Naive thymus-derived CD4-positive, alpha-beta T cell (primary cell): ENCODE data around the gene NUP188. TPM values are rescaled to one million over a fixed set of nuclear protein-coding genes. Genes with fewer than 3 reads are reported as not detected.

ENCODE experiments used
- ATAC-seq: fragments of 150-1000 bp; cut with Tn5 transposase; 2 replicates; pipeline ENCODE4 v1.10.0; 2021; ENCODE audit warnings: mild to moderate bottlenecking, moderate library complexity
- CTCF ChIA-PET: fragments of 350-600 bp; sonication (Branson Sonifier 250); formaldehyde crosslinking; loops from one replicate; lab custom pipeline; 2021; ENCODE audit warnings: antibody characterized with exemption; lab: Charles Lee
- POLR2A ChIA-PET: fragments of 350-600 bp; sonication (Branson Sonifier 250); formaldehyde crosslinking; loops from one replicate; lab custom pipeline; 2021; ENCODE audit warnings: antibody characterized with exemption, inconsistent platforms; lab: Charles Lee
- DNase-seq, 9 donors: peaks; one replicate each; pipeline versions ENCODE4 v3.0.0 to v3.0.0-alpha.2; 2020 to 2022; ENCODE audit warnings: mixed read lengths in 1 of 9
- H3K27ac ChIP-seq: one replicate; pipeline ENCODE4 v1.7.0; 2013; ENCODE audit warnings: mild to moderate bottlenecking, low read depth, low read length, moderate library complexity
- H3K27me3 ChIP-seq, 2 donors: one replicate each; pipeline ENCODE4 v1.7.0; 2013; ENCODE audit warnings: low read length in 2 of 2, mild to moderate bottlenecking in 2 of 2, moderate library complexity in 2 of 2; ENCODE audit not compliant: control insufficient read depth in 2 of 2, insufficient read depth in 2 of 2
- H3K36me3 ChIP-seq, 3 experiments: 1 replicate in 2 of 3; 2 replicates in 1 of 3; pipeline ENCODE4 v1.7.0; 2013; ENCODE audit warnings: low read length in 3 of 3, mild to moderate bottlenecking in 3 of 3, moderate library complexity in 1 of 3; ENCODE audit not compliant: insufficient read depth in 3 of 3, control insufficient read depth in 2 of 3
- H3K4me1 ChIP-seq, 2 donors: one replicate each; pipeline ENCODE4 v1.7.0; 2013; ENCODE audit warnings: low read length in 2 of 2, mild to moderate bottlenecking in 2 of 2, moderate library complexity in 1 of 2; ENCODE audit not compliant: control insufficient read depth in 2 of 2, insufficient read depth in 2 of 2
- H3K4me3 ChIP-seq: 2 replicates; pipeline ENCODE4 v1.7.0; 2013; ENCODE audit warnings: mild to moderate bottlenecking, low read length
- H3K9me3 ChIP-seq, 3 experiments: 1 replicate in 2 of 3; 2 replicates in 1 of 3; pipeline ENCODE4 v1.7.0; 2013; ENCODE audit warnings: low read length in 3 of 3; ENCODE audit not compliant: control insufficient read depth in 2 of 3
- H3K27ac Mint-ChIP-seq, 9 donors: one replicate each; pipeline ENCODE4 v1.8.0; 2020 to 2022; ENCODE audit warnings: mixed read lengths in 9 of 9, mild to moderate bottlenecking in 8 of 9, moderate library complexity in 5 of 9, inconsistent platforms in 2 of 9
- H3K27me3 Mint-ChIP-seq, 5 donors: one replicate each; pipeline ENCODE4 v1.8.0; 2021 to 2022; ENCODE audit warnings: mixed read lengths in 5 of 5, mild to moderate bottlenecking in 1 of 5
- H3K36me3 Mint-ChIP-seq, 5 donors: one replicate each; pipeline ENCODE4 v1.8.0; 2020 to 2022; ENCODE audit warnings: mixed read lengths in 5 of 5, mild to moderate bottlenecking in 3 of 5, inconsistent platforms in 1 of 5
- H3K4me1 Mint-ChIP-seq, 7 donors: one replicate each; pipeline ENCODE4 v1.8.0; 2020 to 2022; ENCODE audit warnings: mixed read lengths in 7 of 7, mild to moderate bottlenecking in 3 of 7, inconsistent platforms in 1 of 7
- H3K4me3 Mint-ChIP-seq, 10 donors: one replicate each; pipeline ENCODE4 v1.8.0; 2020 to 2022; ENCODE audit warnings: mild to moderate bottlenecking in 10 of 10, mixed read lengths in 10 of 10, moderate library complexity in 6 of 10, inconsistent platforms in 2 of 10
- H3K9me3 Mint-ChIP-seq, 11 donors: one replicate each; pipeline ENCODE4 v1.8.0; 2020 to 2022; ENCODE audit warnings: mixed read lengths in 11 of 11, mild to moderate bottlenecking in 4 of 11, inconsistent platforms in 1 of 11, moderate library complexity in 1 of 11
- intact Hi-C, 2 donors: fragments of 100-400 bp; cut with micrococcal nuclease; formaldehyde crosslinking; loops; one replicate each; pipeline ENCODE4 v1.15.1; 2023
- polyA plus RNA-seq, 2 donors: library from polyadenylated mRNA; unstranded; fragments of 300-500 nt; fragmentation: Illumina TruSeq; gene quantifications; one replicate each; pipeline ENCODE4 v1.2.3, GENCODE V29; 2021
- total RNA-seq, 6 experiments: library from RNA in 5 of 6; stranded (reverse) in 5 of 6; gene quantifications; 1 replicate in 5 of 6; 2 replicates in 1 of 6; pipeline ENCODE4 v1.2.3 and lab custom pipeline; 2021 to 2026

Gene NUP188
- total and polyA plus RNA-seq, 7 experiments from 2014 or later = 24.8 to 98.7 (median 62.1) TPM

DNA sequence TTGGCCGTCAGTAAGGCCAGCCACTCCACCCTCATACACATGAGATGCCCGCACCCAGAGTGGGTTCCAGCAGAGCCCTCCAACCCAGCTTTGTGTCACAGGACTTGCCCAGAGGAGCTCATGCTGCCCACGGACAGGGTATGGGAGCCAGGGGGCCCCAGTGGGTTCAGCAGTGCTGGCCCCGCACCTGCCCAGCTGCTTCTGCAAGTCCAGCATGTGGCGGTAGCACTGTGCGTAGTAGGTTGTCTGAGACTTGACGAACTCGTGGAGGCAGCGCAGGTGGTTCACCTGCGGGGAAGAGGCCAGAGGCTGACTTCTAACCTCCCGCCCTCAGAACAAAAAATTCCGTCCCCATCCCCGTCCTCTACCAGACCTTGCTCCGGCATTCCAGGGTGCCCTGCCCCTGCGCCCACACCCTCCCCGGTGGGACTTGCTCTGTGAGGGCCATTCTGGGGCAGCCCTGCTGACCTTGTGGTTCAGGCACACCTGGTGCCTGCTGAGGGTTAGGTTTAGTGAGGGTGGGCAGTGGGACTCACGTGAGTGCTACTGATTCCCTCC, 62.2 kb downstream of the NUP188 start:
- peaks cover 0 to 4% (median 0%) of the 10 kb centered on the region in 7 donors for H3K4me1 Mint-ChIP-seq

DNA sequence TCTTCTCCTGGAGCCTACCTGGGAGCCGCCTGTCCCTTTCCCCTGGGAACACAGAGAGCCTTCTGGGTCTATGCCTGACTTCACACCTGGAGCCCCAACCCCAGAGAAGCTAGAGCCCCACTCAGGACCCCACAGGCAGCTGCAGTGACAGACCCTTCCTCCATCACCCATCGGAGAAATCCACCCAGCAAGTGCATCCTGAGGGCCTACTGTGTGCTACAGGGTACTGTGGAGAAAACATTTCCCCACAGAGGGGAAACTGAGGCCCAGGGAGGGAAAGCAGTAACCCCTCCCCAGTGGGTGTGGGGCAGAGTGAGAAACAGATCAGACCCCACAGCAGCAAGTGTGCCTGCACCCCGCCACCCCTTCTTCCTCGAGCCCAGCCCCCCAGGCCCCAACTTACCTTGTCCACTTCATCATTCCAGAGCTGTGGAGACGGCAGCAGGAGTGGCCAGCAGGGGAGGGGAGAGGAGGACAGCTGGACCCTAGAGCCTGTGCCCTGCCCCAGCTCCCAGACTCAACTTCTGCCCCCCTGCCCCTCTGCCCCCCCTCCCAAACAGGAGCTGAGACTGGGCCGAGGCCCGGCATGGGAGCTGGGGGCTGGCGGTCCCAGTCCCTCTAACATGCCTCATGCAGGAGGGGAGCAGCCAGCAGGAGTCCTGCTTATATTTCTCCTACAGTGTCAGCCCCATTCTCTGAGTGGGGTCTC, 62.9 kb downstream of the NUP188 start:
- no peak overlapping the region for H3K4me3 Mint-ChIP-seq
- H3K36me3 Mint-ChIP-seq = peaks cover 0 to 11% (median 4%) of the 10 kb centered on the region in 5 donors
- H3K27ac Mint-ChIP-seq = no peak overlapping the region
- ChIA-PET POLR2A (no interaction called here), CTCF (no interaction called here)
- peaks cover 0 to 4% (median 0%) of the 10 kb centered on the region in 7 donors for H3K4me1 Mint-ChIP-seq
- Histone ChIP-seq H3K36me3 (peaks cover 0 to 98% (median 19%) of the 10 kb centered on the region in 3 experiments), H3K27ac (no peak overlapping the region), H3K27me3 (no peaks in the 10 kb centered on the region), H3K4me1 (no peaks in the 10 kb centered on the region), H3K4me3 (no peak overlapping the region), H3K9me3 (no peaks in the 10 kb centered on the region)
- H3K27me3 Mint-ChIP-seq = no peaks in the 10 kb centered on the region
- intact Hi-C loops = no loop called here
- no peak for DNase-seq
- no peaks in the 10 kb centered on the region for H3K9me3 Mint-ChIP-seq
- no peak for ATAC-seq

More for the DNA sequence above, 62.2 kb downstream of the NUP188 start:
- Histone ChIP-seq H3K4me1 (no peaks in the 10 kb centered on the region), H3K36me3 (peaks cover 0 to 99% (median 13%) of the 10 kb centered on the region in 3 experiments), H3K9me3 (no peaks in the 10 kb centered on the region), H3K27ac (no peak overlapping the region), H3K4me3 (no peak overlapping the region), H3K27me3 (no peaks in the 10 kb centered on the region)
- H3K36me3 Mint-ChIP-seq = peaks cover 0 to 14% (median 4%) of the 10 kb centered on the region in 5 donors
- CTCF ChIA-PET = no interaction called here
- intact Hi-C loops = no loop called here
- H3K4me3 Mint-ChIP-seq = no peak overlapping the region
- peak overlapping the region in 1 of 9 donors; percentile 56 for H3K27ac Mint-ChIP-seq
- H3K9me3 Mint-ChIP-seq = no peaks in the 10 kb centered on the region
- POLR2A ChIA-PET = no interaction called here
- ATAC-seq (no peak), DNase-seq (no peak)
- no peaks in the 10 kb centered on the region for H3K27me3 Mint-ChIP-seq

DNA sequence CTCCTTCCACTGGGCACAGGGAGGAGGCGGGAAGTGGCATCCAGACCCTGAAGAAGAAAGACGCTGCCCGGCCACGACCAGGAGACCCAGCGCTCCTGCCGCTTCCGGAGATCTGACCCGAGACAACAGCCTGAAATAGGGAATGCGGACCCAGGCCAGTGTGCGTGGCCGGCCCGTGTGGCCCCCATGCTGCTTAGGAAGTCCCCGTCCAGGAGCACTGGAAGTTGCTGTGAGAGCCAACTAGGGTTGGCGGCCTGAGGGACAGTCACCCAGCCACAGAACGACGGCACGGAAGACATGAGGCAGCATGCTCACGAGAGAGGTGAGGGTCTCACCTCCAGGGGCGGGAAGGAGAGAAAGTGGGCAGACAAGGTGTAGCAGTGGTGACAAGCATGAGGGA, 63.7 kb downstream of the NUP188 start:
- Mint-ChIP-seq H3K36me3 (peaks cover 0 to 8% (median 4%) of the 10 kb centered on the region in 5 donors), H3K9me3 (no peaks in the 10 kb centered on the region), H3K4me3 (no peak overlapping the region), H3K27me3 (no peaks in the 10 kb centered on the region), H3K27ac (no peak overlapping the region), H3K4me1 (peaks cover 0 to 4% (median 0%) of the 10 kb centered on the region in 7 donors)
- H3K27me3 ChIP-seq = no peaks in the 10 kb centered on the region
- DNase-seq (no peak), ATAC-seq (no peak)
- POLR2A ChIA-PET = no interaction called here
- peaks cover 0 to 94% (median 19%) of the 10 kb centered on the region in 3 experiments for H3K36me3 ChIP-seq
- no peak overlapping the region for H3K4me3 ChIP-seq
- no peak overlapping the region for H3K27ac ChIP-seq
- H3K4me1 ChIP-seq = no peaks in the 10 kb centered on the region
- CTCF ChIA-PET = no interaction called here
- no peaks in the 10 kb centered on the region for H3K9me3 ChIP-seq
- intact Hi-C loops = no loop called here

DNA sequence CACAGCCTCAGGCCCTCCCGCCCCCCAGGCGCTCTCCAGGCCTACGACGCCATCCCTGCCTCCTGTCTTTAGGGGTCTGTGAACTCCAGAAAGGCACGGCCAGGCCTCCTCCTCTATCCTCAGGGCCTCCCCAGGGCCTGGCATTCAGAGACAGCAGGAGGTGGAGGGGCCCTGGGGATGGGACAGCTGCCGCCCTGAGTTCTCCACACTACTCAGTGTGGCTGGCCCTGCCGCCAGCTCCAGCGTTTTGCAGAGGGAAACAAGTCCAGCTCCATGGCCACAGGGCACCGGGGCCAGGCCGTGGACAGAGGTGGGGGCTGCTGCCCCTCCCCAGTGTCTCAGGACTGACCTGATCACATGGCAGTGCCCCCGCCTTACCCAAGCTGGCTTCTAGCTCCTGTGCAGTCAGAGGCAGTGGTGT, 64.3 kb downstream of the NUP188 start:
- H3K27ac ChIP-seq = no peak overlapping the region
- Mint-ChIP-seq H3K27ac (peak overlapping the region in 1 of 9 donors; percentile 52), H3K27me3 (no peaks in the 10 kb centered on the region), H3K4me1 (peaks cover 0 to 3% (median 0%) of the 10 kb centered on the region in 7 donors), H3K4me3 (no peak overlapping the region), H3K9me3 (no peaks in the 10 kb centered on the region), H3K36me3 (peaks cover 0 to 4% (median 2%) of the 10 kb centered on the region in 5 donors)
- ATAC-seq (no peak), DNase-seq (no peak)
- no peaks in the 10 kb centered on the region for H3K4me1 ChIP-seq
- POLR2A ChIA-PET = no interaction called here
- CTCF ChIA-PET = no interaction called here
- no peaks in the 10 kb centered on the region for H3K27me3 ChIP-seq
- H3K9me3 ChIP-seq = no peaks in the 10 kb centered on the region
- intact Hi-C loops = no loop called here
- no peak overlapping the region for H3K4me3 ChIP-seq
- H3K36me3 ChIP-seq = peaks cover 0 to 88% (median 19%) of the 10 kb centered on the region in 3 experiments

DNA sequence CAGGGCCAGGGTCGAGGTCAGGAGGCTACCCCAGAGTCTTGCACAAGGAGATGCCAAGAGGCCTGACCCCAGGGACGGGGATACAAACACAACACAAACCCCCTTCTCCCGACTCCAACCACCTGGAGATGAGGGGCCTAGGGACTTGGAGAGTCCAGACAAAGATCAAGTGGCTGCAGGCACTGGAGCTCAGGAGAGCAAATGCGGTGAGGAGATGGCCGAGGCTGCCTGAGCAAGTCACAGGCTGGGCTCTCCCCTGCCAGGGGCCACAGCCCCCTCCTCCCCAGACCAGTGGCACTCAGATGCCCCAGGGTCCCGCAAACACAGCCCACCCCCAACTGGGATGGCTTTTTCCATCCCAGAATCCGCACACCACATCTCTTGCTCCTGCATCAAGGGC, 64.8 kb downstream of the NUP188 start:
- Histone ChIP-seq H3K27me3 (no peaks in the 10 kb centered on the region), H3K27ac (no peak overlapping the region), H3K9me3 (no peaks in the 10 kb centered on the region), H3K4me3 (no peak overlapping the region), H3K36me3 (peaks cover 0 to 83% (median 19%) of the 10 kb centered on the region in 3 experiments), H3K4me1 (no peaks in the 10 kb centered on the region)
- Mint-ChIP-seq H3K4me1 (peaks cover 0 to 3% (median 0%) of the 10 kb centered on the region in 7 donors), H3K36me3 (peaks cover 0 to 6% (median 3%) of the 10 kb centered on the region in 5 donors), H3K9me3 (no peaks in the 10 kb centered on the region), H3K27me3 (no peaks in the 10 kb centered on the region), H3K4me3 (no peak overlapping the region), H3K27ac (no peak overlapping the region)
- POLR2A ChIA-PET = no interaction called here
- CTCF ChIA-PET = no interaction called here
- intact Hi-C loops = no loop called here
- DNase-seq (no peak), ATAC-seq (no peak)

DNA sequence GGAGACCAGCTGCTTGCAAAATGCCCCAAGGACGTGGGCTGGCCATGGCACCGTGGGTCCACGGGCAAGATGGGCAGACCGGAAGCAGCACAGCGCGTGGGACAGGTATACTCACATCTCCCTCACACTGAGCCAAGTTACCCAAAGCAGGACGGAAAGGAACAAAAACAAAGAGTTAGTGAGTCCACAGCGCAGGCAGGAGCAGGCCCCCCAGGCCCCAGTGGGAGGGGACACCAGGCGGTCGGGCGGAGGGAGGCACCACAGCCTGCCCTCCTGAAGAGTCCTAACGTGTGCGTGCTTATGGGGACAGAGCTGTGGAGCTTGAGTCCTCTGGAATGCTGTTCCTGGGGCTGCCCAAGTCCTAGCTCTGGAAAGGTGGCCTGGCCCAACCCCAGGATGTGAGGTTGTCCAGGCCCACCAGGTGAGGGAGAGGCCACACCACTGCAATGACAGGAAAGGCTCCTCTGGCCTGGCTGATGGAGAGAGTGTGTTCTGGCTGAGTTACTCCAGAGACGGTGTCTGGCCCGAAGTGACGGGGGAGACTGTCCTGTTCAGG, 65.5 kb downstream of the NUP188 start:
- intact Hi-C loops = no loop called here
- Mint-ChIP-seq H3K36me3 (peaks cover 0 to 6% (median 2%) of the 10 kb centered on the region in 5 donors), H3K9me3 (no peaks in the 10 kb centered on the region), H3K4me1 (peaks cover 0 to 3% (median 0%) of the 10 kb centered on the region in 7 donors), H3K4me3 (no peak overlapping the region), H3K27me3 (no peaks in the 10 kb centered on the region), H3K27ac (no peak overlapping the region)
- CTCF ChIA-PET = no interaction called here
- ATAC-seq (no peak), DNase-seq (no peak)
- Histone ChIP-seq H3K4me3 (no peak overlapping the region), H3K9me3 (no peaks in the 10 kb centered on the region), H3K27me3 (no peaks in the 10 kb centered on the region), H3K36me3 (peaks cover 0 to 81% (median 19%) of the 10 kb centered on the region in 3 experiments), H3K4me1 (no peaks in the 10 kb centered on the region), H3K27ac (no peak overlapping the region)
- POLR2A ChIA-PET = no interaction called here
